GM12878 (cell line): ENCODE measurements around the gene WASHC1.
"Not testable (repeated sequence)": the region's sequence is repeated elsewhere in the genome, so short reads cannot be mapped to it uniquely, and the experiment has no call there.

ENCODE experiments used
- CEBPB ChIP-seq, 2 experiments: fragments of 150-350 bp in 1 of 2; IDR thresholded peaks; 2 replicates each; pipeline ENCODE4 v1.6.1; 2012 to 2014; ENCODE audit warnings: low read depth in 2 of 2, low read length in 2 of 2, borderline replicate concordance in 1 of 2, inconsistent platforms in 1 of 2
- GABPA ChIP-seq: IDR thresholded peaks from 2 replicates; pipeline ENCODE4 v1.6.1; 2014; ENCODE audit warnings: antibody characterized with exemption, low read depth, mild to moderate bottlenecking, inconsistent platforms
- NFYB ChIP-seq: IDR thresholded peaks from 2 replicates; pipeline ENCODE4 v1.6.1; 2011; ENCODE audit warnings: low read depth, mild to moderate bottlenecking, low read length, improper control_type of control experiment, moderate library complexity; ENCODE audit not compliant: insufficient read depth
- ZNF24 ChIP-seq: fragments of 450-650 bp; IDR thresholded peaks from 2 replicates; pipeline ENCODE4 v1.6.1; 2017; ENCODE audit warnings: antibody characterized with exemption, mild to moderate bottlenecking
- TF ChIP-seq, protein P1 (sequence below): IDR thresholded peaks from 2 replicates; pipeline ENCODE4 v1.6.1; 2012; ENCODE audit warnings: low read depth, low read length, improper control_type of control experiment
- TF ChIP-seq, protein P2 (sequence below), 3 experiments: IDR thresholded peaks in 2 of 3; conservative IDR thresholded peaks in 1 of 3; 2 replicates each; pipeline ENCODE4 v1.5.1; 2011; ENCODE audit warnings: low read depth in 3 of 3, low read length in 3 of 3, mild to moderate bottlenecking in 3 of 3, control low read depth in 2 of 3, moderate library complexity in 2 of 3, inconsistent platforms in 1 of 3, mixed read lengths in 1 of 3; ENCODE audit not compliant: control insufficient read depth in 2 of 3, insufficient read depth in 1 of 3; ENCODE audit errors: extremely low read depth in 1 of 3

DNA sequence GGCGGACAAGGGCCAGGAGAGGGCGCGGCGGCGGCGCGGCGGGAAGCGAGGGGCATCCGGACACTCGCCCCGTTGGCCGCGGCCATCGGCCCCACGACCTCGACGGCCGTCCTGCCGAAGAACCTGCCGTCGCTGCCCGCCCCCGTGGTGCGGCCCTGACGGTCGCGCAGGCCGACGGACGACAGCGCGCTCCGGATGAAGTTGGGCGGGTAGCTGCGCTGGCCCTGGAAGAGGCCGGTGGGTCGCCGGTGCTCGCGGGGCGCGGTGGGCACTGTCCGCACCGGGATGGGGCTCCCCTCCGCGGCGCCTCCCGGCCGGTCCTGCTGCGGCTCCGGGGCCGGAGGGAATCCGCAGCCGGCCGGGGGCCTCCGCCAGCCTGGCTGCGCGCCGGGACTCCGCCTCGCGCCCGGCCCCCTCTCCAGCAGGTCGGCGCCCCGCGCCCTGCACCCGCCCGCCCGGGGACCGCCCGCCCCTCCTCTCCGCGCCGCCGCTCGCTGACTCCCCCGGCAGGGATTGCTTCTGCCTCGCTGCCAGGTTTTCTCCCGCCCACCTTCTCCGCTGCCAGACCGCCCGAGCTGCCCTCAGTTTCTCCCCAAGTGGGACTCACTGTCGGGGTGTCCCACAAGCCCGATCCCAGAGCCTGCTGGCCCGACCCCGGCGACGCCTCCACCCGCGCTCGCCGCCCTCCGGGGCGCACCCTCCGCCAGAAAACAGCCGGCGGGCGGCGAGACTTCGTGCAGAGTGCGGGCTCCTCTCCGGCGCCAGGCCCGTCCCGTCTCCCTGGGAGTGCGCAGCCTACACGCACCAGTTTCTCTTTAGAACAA is 44.0 kb upstream of the WASHC1 start:
- TF ChIP-seq GABPA; NFYB; ZNF24; CEBPB (IDR thresholded peaks at IDR 0.05; ENCODE audit: borderline replicate concordance in 1 of 2, low read depth in 2 of 2, low read length in 2 of 2): not testable (repeated sequence)
- TF ChIP-seq, protein P1, sequence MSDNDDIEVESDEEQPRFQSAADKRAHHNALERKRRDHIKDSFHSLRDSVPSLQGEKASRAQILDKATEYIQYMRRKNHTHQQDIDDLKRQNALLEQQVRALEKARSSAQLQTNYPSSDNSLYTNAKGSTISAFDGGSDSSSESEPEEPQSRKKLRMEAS: not testable (repeated sequence)
- TF ChIP-seq, protein P2, sequence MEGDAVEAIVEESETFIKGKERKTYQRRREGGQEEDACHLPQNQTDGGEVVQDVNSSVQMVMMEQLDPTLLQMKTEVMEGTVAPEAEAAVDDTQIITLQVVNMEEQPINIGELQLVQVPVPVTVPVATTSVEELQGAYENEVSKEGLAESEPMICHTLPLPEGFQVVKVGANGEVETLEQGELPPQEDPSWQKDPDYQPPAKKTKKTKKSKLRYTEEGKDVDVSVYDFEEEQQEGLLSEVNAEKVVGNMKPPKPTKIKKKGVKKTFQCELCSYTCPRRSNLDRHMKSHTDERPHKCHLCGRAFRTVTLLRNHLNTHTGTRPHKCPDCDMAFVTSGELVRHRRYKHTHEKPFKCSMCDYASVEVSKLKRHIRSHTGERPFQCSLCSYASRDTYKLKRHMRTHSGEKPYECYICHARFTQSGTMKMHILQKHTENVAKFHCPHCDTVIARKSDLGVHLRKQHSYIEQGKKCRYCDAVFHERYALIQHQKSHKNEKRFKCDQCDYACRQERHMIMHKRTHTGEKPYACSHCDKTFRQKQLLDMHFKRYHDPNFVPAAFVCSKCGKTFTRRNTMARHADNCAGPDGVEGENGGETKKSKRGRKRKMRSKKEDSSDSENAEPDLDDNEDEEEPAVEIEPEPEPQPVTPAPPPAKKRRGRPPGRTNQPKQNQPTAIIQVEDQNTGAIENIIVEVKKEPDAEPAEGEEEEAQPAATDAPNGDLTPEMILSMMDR (IDR thresholded peaks at IDR 0.05 in 2 of 3, conservative IDR thresholded peaks at IDR 0.05 in 1 of 3; ENCODE audit: control insufficient read depth in 2 of 3, extremely low read depth in 1 of 3, insufficient read depth in 1 of 3, low read depth in 3 of 3, low read length in 3 of 3): not testable (repeated sequence)
